Measurements from ENCODE around the gene TBC1D8.

- TF ChIP-seq SUZ12 (IDR thresholded peaks at IDR 0.05; ENCODE audit: extremely low read depth, insufficient read depth, insufficient read length) (no peak), ZNF274 (IDR thresholded peaks at IDR 0.05; ENCODE audit: low read depth, low read length) (no peak)
Measured at GRCh38 chr2:100972452-100972851, 178.7 kb downstream of the TBC1D8 start.

Data from NT2/D1 (cell line).